ENCODE results near the gene DEFB110. TPM values are rescaled to one million over a fixed set of nuclear protein-coding genes. Genes with fewer than 3 reads are reported as not detected.
A peak's percentile ranks its signal among the peaks of the same experiment; 100 is the strongest.

Gene DEFB110
- not detected for total RNA-seq
- long read RNA-seq, result 0 reads

DNA sequence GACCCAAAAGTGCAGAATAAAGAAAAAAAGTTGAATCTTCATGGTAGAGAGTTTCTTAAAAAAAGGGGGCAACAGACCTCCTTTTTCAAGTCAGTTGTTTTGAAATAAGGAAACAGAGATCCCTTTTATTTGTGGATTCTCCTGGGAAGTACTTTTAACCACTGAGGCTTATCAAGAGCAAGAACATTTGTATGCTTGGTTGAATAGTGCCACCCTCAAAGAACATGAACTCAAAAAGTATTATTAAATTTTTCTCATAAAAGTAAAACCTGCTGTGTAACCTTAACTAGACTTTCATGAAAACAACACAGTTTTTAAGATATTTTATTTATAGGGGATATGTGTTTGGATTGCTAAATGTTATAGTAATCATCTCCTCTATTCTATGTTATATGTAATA lies at the start of gene DEFB110:
TSS of gene DEFB110 (minus strand) at position 101 of the 400 bp plus-strand sequence. CDS start at position 42, 59 bp downstream.
- no peak for DNase-seq
- no peak for ATAC-seq
- intact Hi-C loops (cut with DNase I), result no loop called here

- DNase-seq (no peak), ATAC-seq (no peak)
- intact Hi-C loops (cut with DNase I), result no loop called here
Observed at GRCh38 chr6:50070101-50070500, 48.3 kb upstream of the DEFB110 start.

DNA sequence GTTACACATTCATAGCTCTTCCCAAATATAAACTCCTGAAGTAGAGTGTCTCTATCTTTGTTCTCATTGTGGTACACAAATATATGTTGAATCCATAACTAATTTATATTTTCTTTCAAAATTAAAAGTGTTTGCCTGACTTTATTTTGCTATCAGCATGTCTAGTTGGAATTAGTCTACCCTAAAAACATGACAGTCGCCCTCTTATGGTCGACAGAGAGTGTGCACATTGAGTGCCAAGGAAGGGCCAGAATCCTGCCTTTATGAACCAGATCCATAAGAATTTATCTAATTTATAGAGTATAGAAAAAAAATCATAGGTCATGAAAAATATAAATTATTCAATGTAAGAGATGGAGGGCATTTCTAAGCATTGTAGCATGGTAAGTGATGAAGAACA lies 40.3 kb upstream of the DEFB110 start:
- no peak for ATAC-seq
- intact Hi-C loops (cut with DNase I), result no loop called here

GRCh38 chr6:50056242-50056641 lies 34.4 kb upstream of the DEFB110 start:
- ATAC-seq (no peak), DNase-seq (no peak)
- intact Hi-C loops (cut with DNase I), result no loop called here

More for the DNA sequence above, 40.3 kb upstream of the DEFB110 start:
- no peak for DNase-seq

- intact Hi-C loops (cut with DNase I), result no loop called here
- no peak for DNase-seq
- ATAC-seq, result no peak
Observed at GRCh38 chr6:50049829-50050228, 28.0 kb upstream of the DEFB110 start, which contains the start of gene DEFB112. Gene DEFB112, minus strand, starts transcription at chr6:50049929. Its CDS starts 60 bp downstream, at chr6:50049869.

DNA sequence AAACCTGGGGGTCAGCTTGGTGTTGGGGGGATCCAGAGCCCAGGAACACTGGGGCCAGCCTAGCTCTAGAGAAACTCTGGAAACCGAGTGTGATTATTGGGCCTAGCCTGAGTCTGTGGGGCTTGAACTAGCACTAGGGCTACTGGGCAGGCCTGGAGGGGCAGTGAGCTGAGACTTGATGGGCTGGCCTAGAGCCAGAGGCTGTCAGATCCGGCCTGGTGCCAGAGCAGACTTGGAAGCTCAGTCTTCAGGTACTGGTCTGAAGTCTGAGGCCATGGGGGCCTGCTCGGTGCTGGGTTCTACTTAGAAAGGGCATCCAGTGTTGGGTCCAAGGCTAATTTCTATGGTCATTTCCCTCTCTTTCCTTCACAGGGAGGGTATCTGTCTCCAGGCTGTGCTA lies 25.2 kb upstream of the DEFB110 start:
- intact Hi-C loops (cut with DNase I), result no loop called here
- ATAC-seq (no peak), DNase-seq (no peak)

GRCh38 chr6:50030777-50031562 lies 9.2 kb upstream of the DEFB110 start:
- DNase-seq (no peak), ATAC-seq (no peak)
- intact Hi-C loops (cut with DNase I), result no loop called here

DNA sequence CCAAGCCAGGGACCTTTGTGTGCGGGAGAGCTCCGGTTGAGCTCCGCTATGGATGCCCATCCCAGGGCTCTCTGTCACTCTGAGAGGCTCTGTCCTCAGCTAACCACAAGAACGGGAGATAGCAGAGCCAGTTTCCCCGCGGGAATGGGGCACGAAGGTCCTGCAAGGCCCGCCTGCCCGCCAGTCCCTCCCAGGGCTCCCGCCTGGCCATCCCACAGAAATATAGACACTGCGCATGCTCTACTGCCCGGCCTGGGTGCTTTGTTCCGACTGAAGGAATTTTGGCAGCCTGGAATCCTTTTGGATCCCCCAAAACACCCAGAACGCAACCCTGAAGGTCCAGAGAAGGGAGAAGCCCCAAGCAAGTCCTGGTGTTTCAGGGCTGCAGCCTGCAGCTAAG lies 8.6 kb upstream of the DEFB110 start:
- no peak for DNase-seq
- no peak for ATAC-seq
- intact Hi-C loops (cut with DNase I), result no loop called here

DNA sequence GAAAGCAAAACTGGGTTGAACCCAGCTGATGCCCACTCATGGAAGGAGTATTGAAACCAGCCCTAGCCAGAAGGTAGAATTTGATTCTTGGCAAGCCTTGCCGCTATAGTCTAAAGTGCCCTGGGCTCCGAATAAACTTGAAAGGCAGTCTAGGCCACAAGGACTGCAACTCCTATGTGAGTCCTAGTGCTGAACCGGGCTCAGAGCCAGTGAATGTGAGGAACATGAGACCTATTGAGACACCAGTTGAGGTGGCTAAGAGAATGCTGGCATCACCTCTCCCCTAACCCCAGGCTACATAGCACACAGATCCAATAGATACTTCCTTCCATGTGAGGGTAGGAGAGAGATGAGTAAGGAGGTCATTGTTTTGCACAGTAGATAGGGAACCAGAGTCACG lies 3.5 kb upstream of the DEFB110 start:
- ATAC-seq (peak in 1 of 2 donors; percentile 19), DNase-seq (no peak)
- intact Hi-C loops (cut with DNase I), result no loop called here

- intact Hi-C loops (cut with DNase I), result no loop called here
- no peak for DNase-seq
- ATAC-seq, result no peak
Observed at GRCh38 chr6:50007819-50008218, 14.0 kb downstream of the DEFB110 start.

DNA sequence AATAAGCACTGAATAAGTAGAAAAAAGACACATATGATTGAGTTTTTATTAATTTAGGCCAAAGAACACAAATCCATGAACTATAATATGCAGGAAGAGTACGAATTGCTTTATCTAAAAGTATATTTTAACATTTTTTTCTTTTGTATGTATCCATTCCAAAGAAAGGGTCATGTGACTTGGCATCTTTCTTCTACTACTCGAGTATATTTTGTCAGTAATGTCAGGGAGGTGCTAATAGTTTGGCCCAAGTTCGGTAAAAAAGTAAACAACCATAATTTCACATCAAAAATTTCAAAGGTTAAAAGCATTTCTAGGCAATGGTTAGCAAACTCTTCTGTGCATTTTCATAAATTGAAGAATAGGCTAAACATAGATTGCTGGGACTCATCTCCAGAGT lies 18.7 kb downstream of the DEFB110 start:
- intact Hi-C loops (cut with DNase I), result no loop called here
- DNase-seq (no peak), ATAC-seq (no peak)

GRCh38 chr6:49995278-49995677 lies 26.5 kb downstream of the DEFB110 start:
- intact Hi-C loops (cut with DNase I), result no loop called here
- no peak for DNase-seq
- ATAC-seq, result no peak

GRCh38 chr6:49988900-49989299 lies 32.9 kb downstream of the DEFB110 start:
- DNase-seq (no peak), ATAC-seq (no peak)
- intact Hi-C loops (cut with DNase I), result no loop called here

DNA sequence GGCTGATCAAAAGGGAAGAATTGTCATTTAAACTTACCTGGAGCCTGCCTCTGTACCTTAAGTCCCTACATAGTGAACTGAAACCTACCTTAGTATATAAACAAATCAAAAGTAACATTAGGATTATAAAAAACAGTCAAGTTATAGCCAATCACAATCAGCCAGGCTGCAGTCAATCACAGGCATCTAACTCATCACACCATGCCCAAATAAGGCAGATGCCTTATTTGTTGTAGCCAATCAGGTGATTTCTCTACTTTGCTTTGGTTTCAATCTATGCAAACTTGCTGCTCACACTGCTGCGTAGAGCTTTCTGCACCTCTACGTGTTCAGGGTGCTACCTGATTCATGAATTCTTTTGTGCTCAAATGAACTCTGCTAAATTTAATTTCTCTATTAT lies 34.0 kb downstream of the DEFB110 start:
- ATAC-seq (no peak), DNase-seq (no peak)
- intact Hi-C loops (cut with DNase I), result no loop called here

DNA sequence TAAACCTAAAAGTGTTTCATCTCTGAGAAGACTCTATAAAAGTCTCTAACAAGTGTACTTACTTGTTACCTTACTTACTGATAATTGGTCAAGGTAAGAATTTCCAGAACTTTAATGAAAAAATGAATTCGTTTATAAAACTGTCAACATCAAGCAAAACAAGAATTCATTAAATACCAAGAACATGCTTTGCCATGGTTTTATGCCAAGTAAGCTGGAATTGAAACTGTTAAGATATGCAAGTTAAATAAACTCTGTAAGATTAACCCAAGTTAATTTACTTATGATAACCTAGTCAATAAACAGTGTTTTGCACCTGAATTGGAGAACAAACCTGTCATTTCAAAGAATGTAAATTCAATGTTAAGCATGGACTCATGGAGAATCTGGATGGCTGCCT lies 35.2 kb downstream of the DEFB110 start:
- ATAC-seq, result no peak
- intact Hi-C loops (cut with DNase I), result no loop called here
- no peak for DNase-seq

- no peak for DNase-seq
- intact Hi-C loops (cut with DNase I), result no loop called here
- no peak for ATAC-seq
Observed at GRCh38 chr6:49982046-49982445, 39.7 kb downstream of the DEFB110 start.

DNA sequence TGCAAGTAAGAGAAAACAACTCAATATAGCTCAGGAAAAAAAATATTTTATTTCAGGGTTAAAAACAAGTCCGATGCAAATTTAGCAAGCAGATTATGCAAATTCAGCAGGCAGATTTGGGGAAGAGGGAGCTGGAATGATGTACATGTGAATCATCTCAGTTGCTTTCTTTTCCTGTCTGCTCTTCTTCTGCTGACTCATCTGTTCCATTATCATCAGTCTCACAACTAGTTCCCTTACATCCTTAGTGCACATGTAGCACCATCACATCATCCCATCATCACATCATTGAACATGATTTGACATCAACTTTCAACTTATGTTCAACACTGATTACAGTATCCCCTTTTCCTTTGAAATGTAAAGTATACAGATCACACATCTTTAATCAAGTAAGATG lies 40.9 kb downstream of the DEFB110 start:
- intact Hi-C loops (cut with DNase I), result no loop called here
- DNase-seq, result no peak
- ATAC-seq, result peak in 1 of 2 donors; percentile 41

GRCh38 chr6:49979584-49979983 lies 42.2 kb downstream of the DEFB110 start:
- no peak for ATAC-seq
- intact Hi-C loops (cut with DNase I), result no loop called here

GRCh38 chr6:49978332-49979226 lies 43.2 kb downstream of the DEFB110 start:
- intact Hi-C loops (cut with DNase I), result no loop called here
- ATAC-seq, result no peak

More at GRCh38 chr6:49979584-49979983, 42.2 kb downstream of the DEFB110 start:
- no peak for DNase-seq

DNA sequence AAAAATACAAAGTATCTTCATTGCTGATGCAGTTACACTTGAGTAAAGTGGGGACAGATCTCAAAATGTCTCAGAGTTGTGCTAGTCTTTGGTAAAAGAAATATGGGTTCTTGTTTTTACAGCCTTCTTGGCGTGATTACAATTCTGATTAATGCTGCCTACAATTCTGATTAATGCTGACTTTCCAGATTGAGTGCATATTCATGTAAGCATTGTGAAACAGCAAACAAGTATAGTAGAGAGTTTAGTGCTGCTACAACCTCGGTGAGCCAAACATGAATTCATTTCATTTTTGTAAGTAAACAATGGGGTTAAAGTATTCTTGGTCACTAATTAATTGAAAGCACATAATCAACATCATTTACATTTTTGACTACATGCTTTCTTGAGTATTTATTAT lies 52.2 kb downstream of the DEFB110 start, which contains the start of gene DEFB113:
TSS of gene DEFB113 (minus strand) at position 21 of the 400 bp plus-strand sequence. CDS start at position 21, 0 bp downstream.
- intact Hi-C loops (cut with DNase I), result no loop called here
- DNase-seq, result no peak
- no peak for ATAC-seq

More at GRCh38 chr6:49978332-49979226, 43.2 kb downstream of the DEFB110 start:
- DNase-seq, result no peak

Measured in left cardiac atrium (tissue), 4 donors.